Brain pericyte (primary cell): ENCODE results near the gene AMPD3.

Experiments used
- DNase-seq: peaks from one replicate; pipeline ENCODE4 v3.0.0-alpha.2; 2012; ENCODE audit warnings: low read depth, low spot score

AMPD3 gene

DNA sequence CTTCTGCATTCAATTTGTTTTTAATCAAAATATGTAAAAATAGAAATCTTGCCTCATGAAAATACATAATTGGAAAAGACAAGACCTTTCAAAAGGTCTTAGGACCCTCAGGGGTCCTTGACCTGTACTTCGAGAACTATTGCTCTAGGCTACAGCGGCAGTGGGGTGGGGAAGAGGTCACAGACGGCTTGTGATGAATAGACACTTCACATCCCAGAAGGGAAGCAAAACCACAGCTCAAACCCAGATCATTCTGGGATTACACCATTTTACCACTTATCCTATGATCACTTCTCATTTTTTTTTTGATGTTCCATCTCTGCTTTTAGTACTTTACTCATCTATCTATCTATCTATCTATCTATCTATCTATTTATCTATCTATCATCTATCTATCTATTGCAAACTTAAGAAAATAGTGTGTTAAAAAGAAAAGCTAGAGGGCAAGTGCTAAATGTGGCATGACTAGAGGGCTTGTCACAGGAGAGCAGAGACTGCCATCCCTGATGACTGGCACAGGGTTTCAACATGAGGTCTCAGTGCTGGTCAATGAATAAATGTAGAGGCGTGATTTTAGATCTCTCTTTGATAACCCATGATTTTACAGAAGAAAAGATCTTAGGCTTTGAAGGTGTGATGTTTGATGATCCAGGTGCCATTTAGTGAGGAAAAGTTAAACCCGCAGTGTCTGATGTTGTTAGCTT lies 48.9 kb downstream of the AMPD3 start:
- no peak for DNase-seq

DNA sequence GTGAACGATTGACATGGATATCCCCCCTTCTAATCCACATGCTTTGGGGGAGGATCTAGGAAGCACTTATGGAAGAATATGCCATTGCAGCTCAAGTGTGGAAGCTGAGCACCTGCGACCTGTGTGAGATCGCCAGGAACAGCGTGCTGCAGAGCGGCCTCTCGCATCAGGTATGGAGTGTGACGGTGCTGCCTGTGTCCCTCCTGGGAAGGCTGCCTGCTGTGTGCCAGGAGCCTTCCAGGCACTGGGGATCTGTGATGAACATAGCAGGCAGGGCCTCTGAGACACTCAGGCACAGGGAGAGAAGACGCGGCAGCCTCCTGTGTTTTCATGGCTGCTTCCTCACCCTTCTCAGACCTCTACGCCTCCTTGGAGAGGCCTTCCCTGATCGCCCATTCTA lies 49.4 kb downstream of the AMPD3 start:
- DNase-seq: no peak

DNA sequence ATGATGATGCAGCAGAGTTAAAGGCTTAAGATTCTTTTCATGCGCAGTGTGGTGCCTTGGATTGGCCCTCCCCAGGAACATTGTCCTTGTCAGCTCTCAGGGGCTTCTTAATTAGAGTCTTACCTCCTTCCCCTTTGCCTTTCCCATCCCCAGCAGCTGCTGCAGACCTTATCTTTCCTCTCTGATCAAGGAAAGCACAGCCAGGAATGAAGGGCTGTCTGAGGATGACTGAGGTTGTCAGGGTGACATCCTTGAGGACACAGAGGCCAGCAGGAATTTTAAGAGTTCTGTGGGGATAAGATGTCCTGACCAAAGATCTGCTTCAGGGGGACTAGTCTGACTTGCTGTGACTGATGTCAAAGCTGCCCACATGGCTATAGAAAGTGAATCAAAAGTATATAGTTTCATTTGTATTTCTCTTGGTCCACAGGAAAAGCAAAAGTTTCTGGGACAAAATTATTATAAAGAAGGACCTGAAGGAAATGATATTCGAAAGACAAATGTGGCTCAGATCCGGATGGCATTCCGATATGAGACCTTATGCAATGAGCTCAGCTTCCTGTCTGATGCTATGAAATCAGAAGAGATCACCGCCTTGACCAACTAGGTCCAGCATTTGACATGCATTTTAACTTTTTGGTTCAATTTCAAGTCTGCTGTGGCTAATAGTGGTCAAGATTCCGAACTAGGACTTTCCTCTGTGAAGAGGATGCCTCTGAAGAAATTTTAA lies 50.4 kb downstream of the AMPD3 start:
- DNase-seq: no peak

DNA sequence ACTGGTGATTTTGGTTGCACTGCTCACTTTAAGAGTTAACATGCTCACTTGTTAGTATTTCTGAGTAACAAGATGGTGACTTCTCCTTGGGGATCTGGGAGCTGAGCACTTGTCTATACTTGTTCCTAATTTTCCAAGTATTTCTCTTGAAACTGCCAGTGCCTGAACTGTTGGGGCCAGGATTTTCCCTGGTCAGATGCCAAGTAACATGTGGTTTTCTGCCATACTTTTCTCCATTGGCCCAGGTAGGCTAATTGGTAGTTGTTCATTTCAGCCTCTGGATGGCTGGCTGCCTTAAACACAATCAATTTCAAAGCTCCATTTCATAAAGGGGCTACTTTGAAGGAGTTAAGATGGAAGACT lies 50.9 kb downstream of the AMPD3 start:
- DNase-seq: no peak

DNA sequence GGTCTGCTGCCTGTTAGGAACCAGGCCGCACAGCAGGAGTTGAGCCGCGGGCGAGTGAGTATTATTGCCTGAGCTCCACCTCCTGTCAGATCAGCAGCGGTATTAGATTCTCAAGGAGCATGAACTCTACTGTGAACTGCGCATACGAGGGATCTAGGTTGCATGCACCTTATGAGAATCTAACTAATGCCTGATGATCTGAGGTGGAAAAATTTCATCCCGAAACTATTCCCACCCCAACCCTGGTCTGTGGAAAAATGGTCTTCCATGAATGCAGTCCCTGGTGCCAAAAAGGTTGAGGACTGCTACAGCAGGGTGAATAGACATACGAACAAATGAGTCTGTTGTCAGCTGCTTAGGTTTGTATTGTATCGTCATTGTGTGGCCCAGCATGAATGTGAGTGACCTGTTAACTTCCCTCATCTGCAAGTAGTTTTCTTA lies 56.1 kb downstream of the AMPD3 start:
- DNase-seq: no peak

DNA sequence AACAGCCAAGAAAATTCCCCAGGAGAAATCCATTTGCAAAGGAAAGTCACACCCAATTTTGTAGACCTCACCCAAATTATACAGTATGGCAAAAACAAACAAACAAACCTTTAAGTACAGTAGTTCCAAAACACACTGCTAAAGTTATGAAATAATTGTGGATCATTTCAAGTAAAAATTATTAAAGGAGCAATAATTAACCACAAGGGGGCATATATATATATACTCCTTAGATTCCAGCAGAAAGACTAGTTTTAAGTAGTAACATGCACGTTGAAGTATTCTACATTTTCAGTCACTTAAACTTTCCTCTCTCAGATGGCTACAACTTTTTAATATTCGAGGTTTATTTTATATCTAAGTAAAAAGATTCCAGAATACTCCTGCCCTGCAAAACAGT lies 59.1 kb downstream of the AMPD3 start:
- no peak for DNase-seq

DNA sequence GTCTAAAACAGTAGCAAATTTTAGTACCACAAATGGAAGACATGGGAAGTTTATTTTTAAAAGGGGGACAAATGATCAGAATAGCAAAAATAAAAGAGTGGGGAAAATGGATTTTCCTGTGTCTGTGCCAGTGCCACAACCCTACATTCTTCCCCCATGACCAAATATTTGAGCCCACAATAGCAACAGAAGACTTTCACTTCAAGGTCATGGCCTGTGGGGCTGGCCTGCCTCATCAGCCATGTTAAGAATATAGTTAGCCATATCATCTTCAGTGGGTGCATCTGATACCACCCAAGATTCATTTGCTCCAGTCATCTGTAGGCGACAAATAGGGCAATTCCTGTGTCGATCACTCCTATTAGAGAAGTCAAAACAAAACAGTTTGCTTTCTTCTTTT lies 59.6 kb downstream of the AMPD3 start:
- no peak for DNase-seq

DNA sequence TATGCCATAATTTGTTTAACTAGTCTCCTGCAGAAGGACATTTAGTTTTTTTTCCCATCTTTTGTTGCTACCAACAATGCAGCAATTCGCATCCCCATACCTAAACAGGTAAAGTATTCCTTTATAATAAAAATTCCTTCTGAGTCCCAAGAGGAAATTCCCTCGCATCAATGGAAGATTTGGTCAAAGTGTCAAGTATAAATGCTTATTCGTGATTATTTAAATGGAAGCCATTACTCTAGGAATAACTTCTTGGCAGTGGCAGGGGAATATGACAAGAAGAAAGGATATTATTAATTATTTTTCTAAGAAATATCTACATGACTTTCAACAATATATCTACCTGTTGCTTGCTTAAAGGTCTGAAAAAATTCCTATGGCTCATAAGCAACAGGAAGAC lies 60.4 kb downstream of the AMPD3 start:
- no peak for DNase-seq

DNA sequence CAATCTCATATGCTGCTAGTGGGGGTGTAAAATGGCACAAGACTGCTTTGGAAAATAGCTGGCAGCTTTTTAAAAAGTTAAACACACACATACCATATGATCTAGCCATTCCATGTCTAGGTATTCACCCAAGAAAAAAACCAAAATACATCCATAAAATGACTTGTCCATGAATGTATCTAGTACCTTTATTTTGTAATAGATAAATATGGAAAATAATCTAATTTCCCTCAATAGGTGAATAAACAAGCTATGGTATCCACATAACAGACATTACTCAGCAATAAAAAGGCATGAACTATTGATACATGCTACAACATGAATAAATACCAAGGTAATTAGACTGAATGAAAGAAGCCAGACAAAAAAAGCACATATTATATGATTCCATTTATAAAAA lies 63.1 kb downstream of the AMPD3 start:
- no peak for DNase-seq

DNA sequence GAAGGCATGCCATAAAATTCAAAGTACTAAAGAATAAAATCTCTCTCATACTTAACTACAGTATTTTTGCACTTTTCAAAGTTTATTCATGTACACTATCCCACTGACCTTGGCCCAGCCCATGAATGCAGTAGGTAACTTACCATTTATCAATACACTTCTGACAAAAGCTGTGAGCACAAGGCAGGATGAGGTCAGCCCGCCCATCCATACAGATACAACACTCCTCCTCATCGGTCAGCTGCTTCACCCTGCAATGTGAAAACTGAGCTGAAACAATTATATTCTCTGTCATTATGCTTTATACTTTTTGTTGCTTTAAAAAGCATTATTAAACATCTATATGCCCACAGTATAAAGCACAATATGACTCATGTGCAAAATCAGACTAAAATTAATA lies 63.8 kb downstream of the AMPD3 start:
- DNase-seq: no peak

DNA sequence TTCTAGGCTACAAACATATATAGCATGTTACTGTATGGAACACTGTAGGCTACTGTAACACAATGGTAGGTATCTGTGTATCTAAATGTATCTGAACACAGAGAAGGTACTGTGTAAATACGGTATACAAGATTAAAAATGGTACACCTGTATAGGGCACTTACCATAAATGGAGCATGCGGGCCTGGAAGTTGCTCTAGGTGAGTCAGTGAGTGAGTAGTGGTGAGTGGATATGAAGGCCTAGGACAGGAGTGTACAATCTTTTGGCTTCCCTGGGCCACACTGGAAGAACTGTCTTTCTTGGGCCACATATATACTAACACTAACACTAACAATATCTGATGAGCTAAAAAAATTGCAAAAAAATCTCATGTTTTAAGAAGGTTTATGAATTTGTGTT lies 64.6 kb downstream of the AMPD3 start:
- no peak for DNase-seq

DNA sequence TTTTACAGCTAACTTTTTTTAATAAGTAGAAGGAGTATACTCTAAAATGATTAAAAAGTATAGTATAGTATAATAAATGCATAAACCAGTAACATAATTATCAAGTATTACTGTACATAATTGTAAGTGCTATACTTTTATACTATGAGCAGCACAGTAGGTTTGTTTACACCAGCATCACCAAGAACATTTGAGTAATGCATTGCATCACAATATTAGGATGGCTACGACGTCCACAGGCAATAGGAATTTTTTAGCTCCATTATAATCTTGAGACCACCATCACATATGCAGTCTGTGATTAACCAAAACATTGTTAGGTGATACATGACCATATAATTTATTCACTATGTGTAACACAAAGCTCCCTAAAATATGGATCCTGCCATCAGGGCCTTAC lies 65.5 kb downstream of the AMPD3 start:
- no peak for DNase-seq

DNA sequence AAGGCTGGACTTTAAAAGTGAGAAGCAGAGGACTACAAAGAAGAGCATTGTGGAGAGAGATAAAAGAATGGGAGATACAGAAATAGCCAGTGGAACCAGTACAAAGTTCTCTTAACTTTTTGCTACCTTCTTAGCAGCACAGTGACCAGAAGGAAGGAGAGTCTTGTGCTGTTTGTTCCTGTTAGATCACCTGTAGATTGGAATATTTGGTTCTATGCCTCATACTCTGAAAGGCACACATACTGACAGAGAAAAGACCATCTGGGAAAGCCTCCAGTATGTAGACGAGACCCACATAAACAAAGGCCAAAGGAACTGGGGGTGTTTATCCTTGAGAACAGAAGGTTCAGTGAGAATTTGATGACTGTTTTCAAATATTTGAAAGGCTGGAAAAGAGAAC lies 67.2 kb downstream of the AMPD3 start:
- DNase-seq: no peak

DNA sequence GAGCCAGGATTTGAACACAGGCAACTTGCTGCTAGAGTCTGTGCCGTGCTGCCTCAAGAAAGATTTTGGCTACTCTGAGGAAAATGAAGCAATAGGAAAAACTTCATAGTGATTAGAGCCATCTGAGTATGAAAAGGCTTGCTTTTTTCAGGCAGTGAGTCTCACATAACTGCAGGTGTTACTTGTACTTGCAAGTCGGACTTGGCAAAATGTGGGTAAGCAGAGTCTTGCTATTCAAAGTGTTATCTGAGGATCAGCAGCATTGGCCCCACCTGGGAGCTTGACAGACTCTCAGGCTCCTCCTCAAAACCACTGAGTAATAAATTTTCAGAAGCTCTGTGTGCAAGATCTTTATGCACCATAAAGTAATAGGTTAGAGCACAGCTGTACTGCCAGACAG lies 67.9 kb downstream of the AMPD3 start:
- DNase-seq: no peak

DNA sequence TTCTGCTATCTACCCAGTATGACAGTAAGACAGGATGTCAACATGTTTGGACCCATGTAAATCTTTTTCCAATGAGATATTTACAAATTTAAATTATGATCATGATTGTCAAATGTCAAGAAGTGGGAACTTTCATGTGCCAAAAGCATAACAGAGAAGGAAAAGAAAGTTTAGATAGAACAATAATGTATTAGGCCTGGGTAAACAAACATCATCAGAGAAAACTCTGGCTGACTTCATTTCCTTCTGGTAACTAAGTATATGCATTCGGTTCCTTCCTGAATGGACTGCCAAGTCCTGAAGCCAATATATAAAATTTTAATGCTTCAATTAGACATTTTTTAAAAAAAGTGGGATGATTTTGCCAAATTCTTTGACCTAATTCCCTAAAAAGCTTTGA lies 69.4 kb downstream of the AMPD3 start:
- DNase-seq: no peak

DNA sequence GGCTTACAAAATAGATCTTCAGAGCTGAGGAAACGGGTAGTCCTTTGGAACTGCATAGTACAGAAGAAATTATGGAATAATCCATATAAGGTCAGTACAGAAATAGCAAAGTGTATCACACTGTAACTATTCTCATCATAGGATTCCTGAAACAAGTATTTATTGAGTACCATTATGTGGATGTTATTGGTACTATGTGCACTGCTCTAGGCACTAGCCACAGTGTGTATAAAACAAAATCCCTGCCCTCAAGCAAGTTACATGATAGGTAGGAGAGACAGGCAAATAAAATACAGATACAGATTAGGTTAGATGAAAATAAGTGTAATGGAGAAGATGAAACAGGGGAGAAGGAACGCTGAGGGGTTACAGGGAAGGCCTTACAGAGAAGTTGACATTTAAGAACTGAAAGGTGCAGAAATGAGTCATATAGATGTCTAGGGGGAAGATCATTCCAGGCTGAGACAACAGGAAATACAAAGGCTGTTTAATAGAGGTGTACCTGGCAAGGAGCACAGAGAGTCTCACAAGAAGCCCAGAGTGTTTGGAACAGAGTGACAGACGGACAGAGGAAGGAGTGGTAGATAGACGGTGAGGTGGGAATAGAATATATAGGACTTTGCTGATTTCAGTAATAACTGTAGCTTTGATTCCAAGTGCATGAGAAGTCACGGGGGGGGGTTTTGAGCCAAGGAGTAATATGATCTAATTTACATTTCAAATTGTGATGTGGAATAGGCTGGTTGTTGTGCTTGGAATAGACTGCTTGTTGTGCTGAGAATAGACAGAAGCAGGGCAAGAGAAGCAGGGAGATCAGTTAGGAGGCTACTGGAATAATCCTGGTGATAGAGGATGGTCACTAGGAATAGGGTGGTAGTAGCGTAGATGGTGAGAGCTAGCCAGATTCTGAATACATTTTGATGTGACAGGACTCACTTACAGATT lies 72.2 kb downstream of the AMPD3 start:
- DNase-seq: no peak

DNA sequence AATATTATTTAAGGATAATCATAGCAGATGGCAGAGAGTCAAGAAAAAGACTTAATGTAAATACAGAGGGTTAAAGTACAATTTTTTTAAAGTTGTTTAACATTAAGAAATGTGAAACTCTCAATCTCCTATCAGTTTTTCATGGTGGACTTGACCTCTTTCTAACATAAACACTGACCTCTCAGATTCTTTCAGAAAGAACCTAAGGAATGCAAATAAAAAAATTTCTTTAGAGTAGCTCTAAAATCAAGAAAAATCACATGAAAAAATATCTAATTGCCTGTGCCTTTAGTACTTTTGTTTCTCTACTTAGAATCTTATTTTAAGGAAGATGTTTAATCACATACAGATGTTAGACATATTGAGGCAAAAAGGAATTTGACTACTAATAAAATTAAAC lies 73.1 kb downstream of the AMPD3 start:
- DNase-seq: no peak

DNA sequence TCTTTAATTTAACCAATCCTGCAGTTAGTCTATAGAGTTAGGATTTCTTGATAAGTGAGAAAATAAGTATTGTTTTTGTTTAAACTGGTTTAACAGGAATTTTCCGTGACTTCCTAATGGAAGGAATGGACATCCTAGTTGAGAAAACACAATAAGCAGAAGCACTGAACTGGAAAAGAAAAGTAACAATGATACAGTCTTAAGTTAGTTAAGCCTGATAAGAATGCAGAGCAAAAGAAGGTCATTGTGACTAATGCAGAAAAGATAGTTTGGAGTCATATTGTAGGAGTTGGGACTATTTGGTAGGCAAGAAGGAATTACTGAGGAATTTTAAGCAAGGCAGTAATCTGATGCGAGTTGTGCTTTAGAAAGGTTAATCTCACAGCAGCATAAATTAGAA lies 74.2 kb downstream of the AMPD3 start:
- no peak for DNase-seq

DNA sequence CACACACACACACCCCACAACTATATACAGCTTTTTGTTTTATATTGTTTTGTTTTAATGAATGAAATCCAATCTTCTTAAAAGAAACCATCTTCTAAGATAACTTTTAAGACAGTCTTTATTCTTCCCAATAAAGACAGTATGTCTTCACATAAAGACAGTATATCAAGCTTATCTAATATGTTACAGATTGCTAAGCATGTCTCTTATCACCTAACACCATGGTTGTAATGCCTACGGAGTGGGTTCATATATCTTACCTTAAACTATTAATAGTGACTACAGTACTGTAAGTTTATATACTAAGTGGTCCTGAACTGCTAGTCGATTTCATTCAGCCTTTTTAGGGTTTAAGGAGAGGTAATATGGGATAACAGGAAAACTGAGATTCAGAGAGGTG lies 77.5 kb downstream of the AMPD3 start:
- no peak for DNase-seq

DNA sequence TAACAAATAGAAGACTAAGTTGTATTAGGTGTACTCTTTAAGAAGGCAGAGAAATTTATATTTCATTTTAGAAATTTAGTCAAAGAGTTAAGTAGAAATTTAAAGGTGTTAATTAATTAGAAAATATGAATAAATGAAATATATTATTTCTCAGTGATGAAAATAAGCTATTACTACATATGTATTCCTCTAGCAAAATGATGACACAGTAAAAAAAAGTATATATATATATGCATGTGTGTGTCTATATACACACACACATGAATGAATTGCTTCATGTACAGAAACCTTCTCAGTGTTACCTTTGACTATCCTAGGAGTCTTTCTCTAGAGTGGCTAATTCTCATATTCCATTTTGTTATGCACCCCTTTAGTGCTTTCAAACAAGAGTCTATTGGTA lies 78.3 kb downstream of the AMPD3 start:
- DNase-seq: no peak

DNA sequence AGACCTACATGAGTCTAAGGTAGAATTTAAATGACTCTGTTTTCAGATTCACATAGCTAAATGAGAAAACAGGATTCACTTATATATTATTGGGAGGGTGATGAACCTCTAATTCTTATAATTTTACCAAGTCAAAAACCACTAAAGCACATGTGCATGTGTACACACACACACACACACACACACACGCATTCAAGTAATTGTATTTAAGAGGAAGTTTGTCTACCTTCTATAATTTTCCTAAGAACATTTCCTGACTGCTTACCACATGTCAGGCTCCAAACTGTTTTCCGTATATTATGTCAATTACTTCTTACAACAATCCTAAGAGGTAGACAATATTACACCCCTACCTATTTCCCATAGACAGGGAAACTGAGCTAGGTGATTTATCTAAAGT lies 79.3 kb downstream of the AMPD3 start:
- no peak for DNase-seq

DNA sequence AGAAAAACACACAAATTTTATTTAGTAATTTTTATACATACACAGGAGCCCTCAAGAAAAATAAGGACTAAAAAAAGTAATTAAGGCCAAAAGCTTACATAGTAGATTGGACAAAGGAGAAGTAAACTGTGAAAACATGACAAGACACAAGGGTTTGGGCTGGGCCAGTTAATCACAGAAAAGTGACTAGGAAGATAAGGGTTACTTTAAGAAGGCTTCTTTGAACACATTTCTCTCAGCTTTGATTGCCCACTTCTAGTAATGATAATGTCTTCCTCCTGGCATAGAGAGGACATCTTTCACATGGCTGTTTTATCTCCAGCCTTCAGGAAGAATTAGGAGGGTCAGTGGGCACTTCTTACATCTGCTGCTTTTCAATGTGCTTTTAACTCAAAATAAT lies 82.5 kb downstream of the AMPD3 start:
- no peak for DNase-seq

DNA sequence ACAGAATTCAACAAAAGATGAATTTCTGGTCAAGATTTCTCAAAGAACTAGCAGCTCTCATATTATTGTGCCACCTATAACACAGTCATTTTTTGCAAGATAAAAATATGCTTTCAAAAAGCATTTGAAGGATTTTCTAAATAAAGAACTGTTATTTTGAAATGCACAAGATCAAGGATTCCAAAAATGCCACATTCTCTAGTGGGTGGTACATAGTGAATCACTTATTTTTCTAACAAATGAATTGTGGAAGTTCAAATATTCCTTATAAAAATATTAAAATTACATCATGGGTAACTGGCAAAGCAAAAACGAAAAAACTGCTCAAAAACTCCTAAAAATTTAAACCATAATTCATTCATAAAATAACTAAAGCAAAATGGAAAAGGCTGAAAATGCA lies 83.9 kb downstream of the AMPD3 start:
- DNase-seq: no peak
